Type B pancreatic cell (in vitro differentiated cells): ENCODE data around the gene CD5L. TPM values are rescaled to one million over a fixed set of nuclear protein-coding genes. Genes with fewer than 3 reads are reported as not detected.

ENCODE experiments used
- DNase-seq: peaks from one replicate; pipeline ENCODE4 v3.0.0; 2021; ENCODE audit warnings: mixed read lengths; ENCODE audit not compliant: unreplicated experiment; ENCODE audit errors: extremely low spot score
- H3K27ac Mint-ChIP-seq: 2 replicates; pipeline ENCODE4 v1.8.0; 2021; ENCODE audit warnings: mild to moderate bottlenecking, mixed read lengths
- H3K27me3 Mint-ChIP-seq: 2 replicates; pipeline ENCODE4 v1.8.0; 2021; ENCODE audit warnings: mixed read lengths
- H3K36me3 Mint-ChIP-seq: 2 replicates; pipeline ENCODE4 v1.8.0; 2021; ENCODE audit warnings: mixed read lengths
- H3K4me1 Mint-ChIP-seq: one replicate; pipeline ENCODE4 v1.8.0; 2021; ENCODE audit warnings: mixed read lengths; ENCODE audit not compliant: unreplicated experiment
- H3K4me3 Mint-ChIP-seq: 2 replicates; pipeline ENCODE4 v1.8.0; 2021; ENCODE audit warnings: mild to moderate bottlenecking, mixed read lengths
- H3K9me3 Mint-ChIP-seq: 2 replicates; pipeline ENCODE4 v1.8.0; 2021; ENCODE audit warnings: mixed read lengths
- total RNA-seq: library from RNA; stranded (reverse); gene quantifications from 2 replicates; pipeline ENCODE4 v1.2.1, GENCODE V29; 2021; ENCODE audit warnings: low replicate concordance
- TF ChIP-seq, protein P1 (sequence below): fragments of 200-600 bp; sonication (generic); conservative IDR thresholded peaks from 2 replicates; pipeline ENCODE4 v1.5.0; 2021; ENCODE audit warnings: antibody characterized with exemption, mild to moderate bottlenecking

The CD5L gene
- total RNA-seq, 1 donor from 2014 or later = not detected

DNA sequence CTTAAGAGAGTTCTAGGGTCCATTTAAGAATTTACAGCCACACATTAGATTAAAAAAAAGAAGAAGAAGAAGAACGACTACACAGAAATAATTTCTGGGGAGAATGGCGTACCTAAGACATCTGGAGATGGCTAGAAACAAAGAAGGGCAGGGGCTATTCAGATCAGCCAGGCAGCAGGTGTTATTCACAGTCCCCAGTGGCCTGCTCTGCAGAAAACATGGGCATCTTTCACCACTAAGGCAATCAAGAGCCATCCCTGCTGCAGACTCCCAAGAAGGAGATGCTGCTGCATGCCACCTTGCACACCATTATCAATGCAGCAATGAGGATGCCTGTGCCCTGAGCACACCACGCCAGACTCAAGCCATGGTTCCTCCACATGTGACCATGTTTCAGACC lies 56.8 kb downstream of the CD5L start:
- H3K4me3 Mint-ChIP-seq = no peak overlapping the region
- no peaks in the 10 kb centered on the region for H3K4me1 Mint-ChIP-seq
- no peak overlapping the region for H3K27ac Mint-ChIP-seq
- H3K36me3 Mint-ChIP-seq = no peaks in the 10 kb centered on the region
- no peaks in the 10 kb centered on the region for H3K27me3 Mint-ChIP-seq
- TF ChIP-seq, protein P1, sequence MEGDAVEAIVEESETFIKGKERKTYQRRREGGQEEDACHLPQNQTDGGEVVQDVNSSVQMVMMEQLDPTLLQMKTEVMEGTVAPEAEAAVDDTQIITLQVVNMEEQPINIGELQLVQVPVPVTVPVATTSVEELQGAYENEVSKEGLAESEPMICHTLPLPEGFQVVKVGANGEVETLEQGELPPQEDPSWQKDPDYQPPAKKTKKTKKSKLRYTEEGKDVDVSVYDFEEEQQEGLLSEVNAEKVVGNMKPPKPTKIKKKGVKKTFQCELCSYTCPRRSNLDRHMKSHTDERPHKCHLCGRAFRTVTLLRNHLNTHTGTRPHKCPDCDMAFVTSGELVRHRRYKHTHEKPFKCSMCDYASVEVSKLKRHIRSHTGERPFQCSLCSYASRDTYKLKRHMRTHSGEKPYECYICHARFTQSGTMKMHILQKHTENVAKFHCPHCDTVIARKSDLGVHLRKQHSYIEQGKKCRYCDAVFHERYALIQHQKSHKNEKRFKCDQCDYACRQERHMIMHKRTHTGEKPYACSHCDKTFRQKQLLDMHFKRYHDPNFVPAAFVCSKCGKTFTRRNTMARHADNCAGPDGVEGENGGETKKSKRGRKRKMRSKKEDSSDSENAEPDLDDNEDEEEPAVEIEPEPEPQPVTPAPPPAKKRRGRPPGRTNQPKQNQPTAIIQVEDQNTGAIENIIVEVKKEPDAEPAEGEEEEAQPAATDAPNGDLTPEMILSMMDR = no peak
- DNase-seq = no peak
- no peaks in the 10 kb centered on the region for H3K9me3 Mint-ChIP-seq

DNA sequence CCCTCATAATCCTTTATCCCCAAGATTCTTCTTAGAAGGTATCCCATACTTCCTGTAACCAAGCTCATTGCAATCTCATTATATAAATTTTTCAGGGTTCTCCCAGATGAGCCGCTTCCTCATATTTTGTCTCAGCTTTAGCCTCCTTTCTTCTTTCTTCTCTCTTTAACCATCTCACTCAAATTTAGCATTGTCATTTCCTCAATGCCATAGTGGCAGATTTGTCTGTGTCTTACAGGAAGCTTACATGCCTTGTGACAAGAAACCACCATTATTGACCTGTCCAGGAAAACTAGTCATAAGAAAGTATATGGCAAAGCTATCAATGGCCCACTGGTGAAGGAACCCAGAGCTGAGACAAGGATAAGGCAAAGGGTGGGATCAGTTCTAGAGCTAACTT lies 58.7 kb downstream of the CD5L start:
- TF ChIP-seq, protein P1 = no peak
- no peak overlapping the region for H3K27ac Mint-ChIP-seq
- H3K4me1 Mint-ChIP-seq = no peaks in the 10 kb centered on the region

DNA sequence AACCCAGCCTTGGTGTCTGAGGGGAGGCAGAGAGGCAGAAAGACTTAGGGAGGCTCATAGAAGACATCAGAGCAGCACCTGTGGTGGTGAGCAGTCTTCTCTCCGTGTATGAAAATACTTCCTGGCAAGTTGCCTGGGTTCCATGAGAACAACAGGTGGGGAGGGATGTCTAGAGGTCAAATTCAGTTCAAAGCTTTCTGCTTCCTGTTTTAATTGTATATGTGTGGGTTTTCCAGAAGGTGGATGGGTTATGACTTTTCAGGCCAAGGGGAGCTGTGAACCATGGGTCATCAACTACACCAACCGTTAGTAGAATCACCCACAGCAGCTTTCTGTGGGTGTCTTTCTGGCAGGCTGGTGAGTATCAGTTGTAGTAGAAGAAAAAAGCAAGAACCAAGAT lies 60.6 kb downstream of the CD5L start:
- Mint-ChIP-seq H3K4me1 (no peaks in the 10 kb centered on the region), H3K36me3 (no peaks in the 10 kb centered on the region), H3K9me3 (no peaks in the 10 kb centered on the region), H3K27me3 (no peaks in the 10 kb centered on the region), H3K27ac (no peak overlapping the region), H3K4me3 (no peak overlapping the region)
- DNase-seq = no peak
- TF ChIP-seq, protein P1 = no peak

More for the DNA sequence above, 58.7 kb downstream of the CD5L start:
- DNase-seq = no peak
- Mint-ChIP-seq H3K36me3 (no peaks in the 10 kb centered on the region), H3K27me3 (no peaks in the 10 kb centered on the region), H3K4me3 (no peak overlapping the region), H3K9me3 (no peaks in the 10 kb centered on the region)

Other genes with a start within 250 kb of the CD5L start
- not detected in 2 replicates for gene FCRL4, start 243.7 kb downstream of the CD5L start, total RNA-seq
- not detected in 2 replicates for gene FCRL3, start 141.0 kb downstream of the CD5L start, total RNA-seq
- gene FCRL2, start 64.7 kb downstream of the CD5L start, total RNA-seq = not detected in 2 replicates
- gene FCRL1, start 21.7 kb downstream of the CD5L start, total RNA-seq = not detected in 2 replicates
- gene KIRREL1, start 151.8 kb upstream of the CD5L start, total RNA-seq = 15.0 and 51.6 TPM in 2 replicates